ENCODE results near the gene SLC25A51.

The SLC25A51 gene, protein sequence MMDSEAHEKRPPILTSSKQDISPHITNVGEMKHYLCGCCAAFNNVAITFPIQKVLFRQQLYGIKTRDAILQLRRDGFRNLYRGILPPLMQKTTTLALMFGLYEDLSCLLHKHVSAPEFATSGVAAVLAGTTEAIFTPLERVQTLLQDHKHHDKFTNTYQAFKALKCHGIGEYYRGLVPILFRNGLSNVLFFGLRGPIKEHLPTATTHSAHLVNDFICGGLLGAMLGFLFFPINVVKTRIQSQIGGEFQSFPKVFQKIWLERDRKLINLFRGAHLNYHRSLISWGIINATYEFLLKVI

DNA sequence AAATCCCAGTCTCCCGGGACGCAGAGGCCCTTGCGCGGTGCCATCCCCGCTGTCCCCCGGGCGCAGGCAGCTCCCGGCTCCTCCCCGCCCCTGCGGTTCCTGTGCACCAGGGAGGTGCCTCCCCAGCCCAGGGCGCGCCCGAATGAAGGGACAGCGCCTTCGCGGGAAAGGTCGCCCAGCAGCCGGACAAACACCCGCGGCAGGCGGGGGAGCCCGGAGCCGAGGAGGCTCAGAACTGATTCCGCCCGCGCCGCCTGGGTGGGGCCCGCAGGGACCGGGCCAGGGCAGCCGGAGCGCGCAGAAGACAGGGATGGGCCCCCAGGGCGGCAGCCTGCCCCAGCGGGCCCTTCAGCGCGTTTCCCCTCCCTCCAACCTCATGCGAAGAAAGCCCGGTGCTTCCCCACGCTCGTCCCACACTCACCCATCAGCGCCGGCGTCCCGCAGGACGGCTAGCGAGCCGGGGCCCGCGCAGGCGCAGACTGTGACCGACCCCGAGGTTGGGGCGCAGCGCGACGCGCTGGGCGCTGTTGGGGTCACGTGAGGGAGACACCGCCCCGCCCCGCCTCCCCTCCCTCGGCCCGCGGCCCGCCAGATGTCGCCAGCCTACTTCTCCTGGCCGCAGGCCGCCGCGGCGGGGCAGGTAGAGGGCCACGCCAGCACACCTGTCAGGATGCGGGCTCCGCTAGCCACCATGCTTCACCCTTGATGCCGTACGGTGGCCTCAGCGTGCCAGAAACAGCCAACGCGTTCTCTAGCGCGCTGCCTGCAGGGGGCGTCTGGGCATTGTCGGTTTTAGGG lies at the start of gene SLC25A51:
Gene SLC25A51 (minus strand): TSS at position 481 of the 798 bp plus-strand sequence. CDS start 15,577 bp downstream, outside the sequence.
- peak; percentile 32 to 75 for DNase-seq

DNA sequence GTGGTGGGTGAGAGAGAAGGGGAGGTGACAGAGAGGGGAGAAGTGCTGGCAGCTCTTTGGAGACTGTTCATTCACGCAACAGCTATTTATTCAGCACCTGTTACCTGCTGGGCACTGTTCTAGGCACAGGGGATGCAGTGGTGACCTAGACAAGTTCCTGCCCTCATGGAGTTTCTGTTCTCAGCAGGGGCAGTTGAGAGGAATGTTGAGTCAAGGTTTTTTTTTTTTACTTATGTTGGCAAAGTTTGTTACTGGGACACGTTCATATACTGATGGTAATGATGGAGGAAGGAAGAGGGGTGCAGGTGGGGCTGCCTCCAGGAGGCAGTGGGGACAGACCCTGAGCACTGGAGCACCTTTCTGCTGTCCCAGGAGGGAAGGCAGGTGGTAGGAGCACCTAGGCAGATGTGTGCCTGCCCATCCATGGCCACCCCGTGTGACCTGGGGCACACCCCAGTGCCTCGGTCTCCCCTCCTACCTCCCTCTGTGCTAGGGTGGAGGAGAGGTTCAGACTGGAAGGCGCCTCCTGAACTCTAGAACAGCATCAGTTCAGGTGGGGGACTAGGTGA lies 49.4 kb upstream of the SLC25A51 start:
- no peak for DNase-seq

- DNase-seq = peak in 1 of 2 experiments; percentile 26
Observed at GRCh38 chr9:37952731-37953130, 48.8 kb upstream of the SLC25A51 start.

DNA sequence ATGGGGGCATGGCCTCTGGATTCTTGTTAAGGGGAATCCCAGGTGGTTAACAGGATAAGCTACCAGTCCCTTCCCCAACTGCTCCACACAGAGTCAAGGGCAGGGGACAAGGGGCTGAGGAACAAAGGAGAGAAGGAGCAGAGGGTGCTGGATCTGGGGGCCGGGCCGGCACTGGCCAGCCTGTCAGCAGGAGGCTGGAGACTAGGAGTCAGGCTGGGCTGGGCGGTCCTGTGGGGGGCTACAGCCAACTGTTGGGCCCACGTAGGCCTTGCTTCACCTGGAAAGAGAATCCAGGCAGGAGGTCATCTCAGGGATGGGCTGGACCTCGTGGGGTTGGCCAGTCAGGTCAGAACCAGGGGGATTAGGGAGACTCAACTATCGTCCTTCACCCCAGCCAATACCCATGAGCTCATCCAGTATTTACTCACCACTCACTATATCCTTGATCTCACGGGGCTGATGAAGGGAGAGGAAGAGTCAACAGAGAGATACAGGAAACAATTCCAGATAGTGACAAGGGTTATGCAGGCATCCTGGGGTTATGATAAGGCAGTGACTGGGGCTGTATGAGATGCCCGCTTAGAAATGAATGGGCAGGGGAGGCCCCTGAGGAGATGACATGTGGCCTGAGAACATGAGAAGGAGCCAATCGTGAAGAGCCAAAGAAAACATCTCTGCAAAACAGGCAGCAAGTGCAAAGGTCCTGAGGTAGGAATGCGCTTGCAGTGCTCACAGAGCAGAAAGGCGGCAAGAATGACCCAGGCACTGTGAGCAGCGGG lies 47.9 kb upstream of the SLC25A51 start:
- DNase-seq = no peak

GRCh38 chr9:37950561-37950960 lies 46.6 kb upstream of the SLC25A51 start:
- no peak for DNase-seq

GRCh38 chr9:37949576-37949975 lies 45.6 kb upstream of the SLC25A51 start:
- DNase-seq = peak in 1 of 2 experiments; percentile 18

DNA sequence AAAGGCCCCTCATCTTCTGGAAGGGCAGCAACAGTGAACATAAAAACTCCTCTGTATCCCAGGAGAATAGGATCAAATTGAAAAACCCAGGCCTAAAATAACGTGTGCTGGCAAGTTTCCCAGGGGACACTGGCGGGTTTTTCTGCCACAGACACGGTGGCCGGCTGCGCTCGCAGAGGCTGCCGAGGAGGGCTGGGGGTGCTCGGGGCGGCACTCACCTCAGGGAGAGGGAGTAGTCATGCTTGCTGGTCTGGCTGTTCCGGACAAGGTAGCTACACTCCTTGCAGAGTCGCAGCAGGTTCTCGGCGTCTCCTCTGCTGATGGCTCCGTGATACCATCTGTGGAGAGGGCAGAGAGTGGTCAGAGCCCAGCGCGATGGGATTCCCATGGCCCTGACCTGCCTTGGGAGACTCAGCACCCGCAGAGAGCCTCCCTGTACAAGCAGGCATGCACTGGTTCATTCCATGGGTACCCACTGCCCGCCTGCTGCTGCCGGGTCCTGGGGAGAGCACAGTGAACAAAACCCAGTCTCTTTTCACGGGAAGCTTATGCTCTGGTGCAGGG lies 44.6 kb upstream of the SLC25A51 start:
- DNase-seq = no peak

- DNase-seq = no peak
Observed at GRCh38 chr9:37947977-37948376, 44.0 kb upstream of the SLC25A51 start.

DNA sequence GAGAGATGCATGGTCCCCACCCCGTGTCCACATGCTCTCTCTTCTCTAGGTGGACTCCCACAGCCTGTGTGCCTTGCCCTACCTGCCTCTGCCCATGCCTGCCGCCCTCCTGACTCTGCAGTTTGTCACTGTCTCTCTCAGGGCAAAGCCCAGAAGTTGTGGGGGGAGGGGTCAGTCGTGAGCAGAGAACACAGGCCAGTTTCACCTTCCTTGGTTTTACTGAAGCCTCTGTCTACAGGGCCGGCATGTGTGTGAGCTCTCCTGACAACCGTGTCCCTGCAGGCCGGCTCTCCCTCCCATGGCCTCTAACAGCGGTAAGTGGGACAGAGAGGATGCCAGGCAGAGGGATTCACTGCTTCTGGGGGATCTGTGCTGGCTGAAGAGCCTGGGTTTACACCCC lies 43.5 kb upstream of the SLC25A51 start:
- no peak for DNase-seq

- no peak for DNase-seq
Observed at GRCh38 chr9:37946971-37947370, 43.0 kb upstream of the SLC25A51 start.

DNA sequence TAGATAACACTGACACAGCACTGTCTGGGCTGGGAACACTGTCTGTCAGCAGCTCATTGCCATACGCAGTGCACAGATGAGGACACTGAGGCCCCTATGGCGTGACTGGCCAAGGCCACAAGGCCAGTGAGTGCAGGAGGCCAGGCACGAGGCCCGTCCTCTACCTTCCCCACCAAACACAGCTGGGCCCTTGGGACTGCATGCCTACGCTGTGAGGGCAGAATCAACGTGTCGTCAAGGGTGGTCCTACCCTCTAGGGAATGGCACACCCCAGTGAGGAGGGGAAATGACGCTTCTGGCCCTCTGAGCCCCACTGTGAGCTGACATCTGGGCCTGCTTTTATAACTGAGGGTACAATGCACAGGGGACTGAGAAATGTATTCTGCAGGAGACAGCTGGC lies 42.1 kb upstream of the SLC25A51 start:
- no peak for DNase-seq

- peak in 1 of 2 experiments; percentile 7 for DNase-seq
Observed at GRCh38 chr9:37944671-37945481, 40.9 kb upstream of the SLC25A51 start.

GRCh38 chr9:37944266-37944650 lies 40.3 kb upstream of the SLC25A51 start:
- DNase-seq = no peak

- peak in 1 of 2 experiments; percentile 24 for DNase-seq
Observed at GRCh38 chr9:37943345-37944265, 39.7 kb upstream of the SLC25A51 start.

GRCh38 chr9:37942621-37943344 lies 38.9 kb upstream of the SLC25A51 start:
- no peak for DNase-seq

- no peak for DNase-seq
Observed at GRCh38 chr9:37941253-37941652, 37.3 kb upstream of the SLC25A51 start.

DNA sequence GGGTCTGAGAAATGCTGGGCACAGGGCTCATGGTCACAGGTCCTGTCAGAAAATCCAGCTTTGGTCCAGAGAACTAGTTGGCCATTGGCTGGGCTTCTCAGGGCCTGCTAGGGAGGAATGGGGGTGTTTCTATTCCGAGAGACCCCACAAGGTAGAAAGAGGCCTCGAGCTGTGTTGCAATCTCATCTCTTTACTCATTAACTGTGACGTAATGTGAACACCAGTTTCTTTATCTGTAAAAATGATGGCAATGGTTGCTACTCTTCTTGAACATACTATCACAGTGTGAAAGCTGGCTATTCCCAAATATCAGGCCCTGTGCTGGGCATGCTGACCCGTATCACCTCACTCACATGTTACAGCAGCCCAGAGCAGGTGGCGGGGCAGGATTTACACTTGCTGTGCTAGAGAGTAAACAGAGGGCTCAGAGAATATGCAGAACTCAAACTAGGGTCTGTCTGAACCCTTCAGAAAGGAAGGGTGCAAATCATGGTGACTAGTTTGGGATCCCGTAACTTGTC lies 35.7 kb upstream of the SLC25A51 start:
- no peak for DNase-seq

DNA sequence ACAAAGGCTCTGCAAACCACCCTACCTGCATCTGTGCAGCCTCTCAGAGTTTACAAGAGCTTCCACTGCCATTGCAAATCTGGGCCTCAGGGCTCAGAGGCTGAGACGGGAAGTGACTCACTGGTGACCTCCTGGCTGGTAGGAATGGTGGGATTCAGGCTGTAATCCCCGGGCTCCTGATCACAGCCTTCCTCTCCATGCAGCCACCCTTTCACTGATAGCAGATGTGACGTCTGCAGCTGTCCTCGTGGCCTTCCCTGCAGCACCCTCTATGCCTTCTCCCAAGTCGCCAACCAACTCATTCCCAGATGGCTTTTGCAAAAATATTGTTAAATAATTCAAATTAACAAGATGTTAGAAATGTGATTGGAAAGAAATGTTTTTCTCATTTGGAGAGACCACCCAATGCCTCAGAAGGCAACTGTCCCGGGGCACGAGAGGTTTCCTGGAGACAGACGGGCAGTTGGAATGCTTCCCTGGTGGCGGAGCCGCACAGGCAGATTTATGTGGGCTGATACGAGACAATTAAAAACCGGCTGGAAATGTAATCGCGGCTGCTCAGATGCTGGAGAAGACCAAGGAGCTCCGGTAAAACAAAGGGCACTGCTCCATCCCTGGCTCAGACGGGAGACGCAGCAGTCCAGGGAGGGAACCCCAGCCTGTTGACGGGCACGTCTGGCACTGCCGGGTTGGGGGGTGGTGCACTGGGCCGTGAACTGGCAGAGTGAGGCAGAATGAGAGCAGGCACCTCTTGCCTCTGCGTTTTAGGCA lies 34.4 kb upstream of the SLC25A51 start:
- peak; percentile 34 to 61 for DNase-seq

DNA sequence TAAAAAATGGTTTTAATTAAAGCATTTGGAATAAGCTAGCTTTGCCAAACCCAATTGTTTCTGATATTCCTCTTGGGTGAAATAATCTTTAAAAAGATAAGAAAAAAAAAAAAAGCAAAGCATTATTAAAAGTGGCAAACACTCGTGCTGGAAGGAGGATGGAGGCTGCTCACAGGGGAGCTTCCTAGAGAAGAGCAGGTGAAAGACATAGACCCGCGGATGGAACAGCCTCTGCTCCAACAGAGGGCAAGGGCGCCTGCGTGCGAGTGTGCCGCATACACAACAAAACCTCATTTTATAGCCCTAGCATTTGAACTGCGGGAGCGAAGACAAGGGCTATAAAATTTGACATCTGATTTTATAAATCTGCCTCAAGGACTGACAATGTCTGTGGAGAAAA lies 33.4 kb upstream of the SLC25A51 start:
- no peak for DNase-seq

Measured in SW 1271 (cell line).